ENCODE measurements around the gene SCYL3.
"Not testable (repeated sequence)": the region's sequence is repeated elsewhere in the genome, so short reads cannot be mapped to it uniquely, and the experiment has no call there.

Gene SCYL3

GRCh38 chr1:169812131-169812530 lies 81.6 kb downstream of the SCYL3 start:
- no peak for DNase-seq (ENCODE audit: low read depth)

- DNase-seq (ENCODE audit: low read depth), result not testable (repeated sequence)
Observed at GRCh38 chr1:169811418-169812035, 82.2 kb downstream of the SCYL3 start.

GRCh38 chr1:169809370-169810095 lies 84.2 kb downstream of the SCYL3 start:
- DNase-seq (ENCODE audit: low read depth), result no peak

- DNase-seq (ENCODE audit: low read depth), result no peak
Observed at GRCh38 chr1:169804941-169805340, 88.8 kb downstream of the SCYL3 start.

GRCh38 chr1:169802888-169803287 lies 90.8 kb downstream of the SCYL3 start:
- no peak for DNase-seq (ENCODE audit: low read depth)

Measured in stimulated activated CD8-positive, alpha-beta memory T cell treated with anti-CD3 and anti-CD28 coated beads, Interleukin-7, amount 100 ng/mL, for 24 hours (primary cell).